K562 (cell line): Measurements from ENCODE around the gene ARHGEF40. TPM values are rescaled to one million over a fixed set of nuclear protein-coding genes. Genes with fewer than 3 reads are reported as not detected.

Experiments used
- ATAC-seq: fragments of 200-7000 bp; cut with Tn5 transposase; 3 replicates; pipeline ENCODE4 v1.9.1; 2020; ENCODE audit warnings: moderate library complexity
- BruUV-seq: library from RNA; stranded (reverse); fragments of 400-500 nt; replicated peaks from 2 replicates; lab custom pipeline; 2021; lab: Mats Ljungman, UMichigan
- CTCF ChIA-PET: fragments of 300-600 bp; formaldehyde crosslinking; extraction: SDS; loops from one replicate; lab custom pipeline; 2021; ENCODE audit warnings: low intra/inter-chr PET ratio; lab: Yijun Ruan, JAX
- POLR2A ChIA-PET: fragments of 300-600, 350-650 bp; sonication (Branson Sonifier 250); formaldehyde crosslinking; extraction: SDS; loops from one replicate; lab custom pipeline; 2021; ENCODE audit warnings: antibody characterized with exemption, inconsistent platforms; lab: Yijun Ruan, JAX
- DNase-seq, 4 experiments: peaks; one replicate each; pipeline versions ENCODE4 v3.0.0 to v3.0.0-alpha.2; 2011 to 2018; ENCODE audit warnings: low spot score in 3 of 4, mixed read lengths in 3 of 4; ENCODE audit errors: extremely low read depth in 1 of 4
- FAIRE-seq: peaks from 2 replicates; lab custom pipeline; 2011; peaks lifted over from hg19 to GRCh38; lab: Jason Lieb, UNC
- H2AFZ ChIP-seq: 2 replicates; pipeline ENCODE4 v1.6.0; 2011; ENCODE audit warnings: low read depth, low read length, control low read depth, inconsistent platforms
- H3K27ac ChIP-seq: fragments of 200-600 bp; 3 replicates; pipeline ENCODE4 v1.8.0; 2011; ENCODE audit warnings: low read depth, mild to moderate bottlenecking, control low read depth, inconsistent platforms, low read length, moderate library complexity, mixed read lengths; ENCODE audit errors: extremely low read depth
- H3K27me3 ChIP-seq, 2 experiments: fragments of 300-600 bp in 1 of 2; 2 replicates in 1 of 2; 3 replicates in 1 of 2; pipeline versions ENCODE4 v1.6.0 to v1.8.0; 2011; ENCODE audit warnings: inconsistent platforms in 2 of 2, low read length in 2 of 2, mild to moderate bottlenecking in 1 of 2, mixed read lengths in 1 of 2, moderate library complexity in 1 of 2; ENCODE audit not compliant: control insufficient read depth in 2 of 2, insufficient read depth in 2 of 2
- H3K36me3 ChIP-seq: fragments of 300-600 bp; 3 replicates; pipeline ENCODE4 v1.8.0; 2011; ENCODE audit warnings: mild to moderate bottlenecking, low read length, inconsistent platforms; ENCODE audit not compliant: control insufficient read depth, insufficient read depth
- H3K4me1 ChIP-seq, 2 experiments: fragments of 200-600 bp in 1 of 2; replicated peaks in 1 of 2; 2 replicates in 1 of 2; 3 replicates in 1 of 2; pipeline versions ENCODE4 v1.5.1 to v1.8.0; 2011; ENCODE audit warnings: inconsistent platforms in 2 of 2, low read length in 2 of 2, mild to moderate bottlenecking in 1 of 2, mixed read lengths in 1 of 2, moderate library complexity in 1 of 2; ENCODE audit not compliant: control insufficient read depth in 2 of 2, insufficient read depth in 2 of 2
- H3K4me2 ChIP-seq: 2 replicates; pipeline ENCODE4 v1.6.1; 2011; ENCODE audit warnings: low read length, control low read depth, inconsistent platforms, mixed read lengths; ENCODE audit not compliant: insufficient read depth
- H3K4me3 ChIP-seq: fragments of 200-600 bp; sonication (generic), shearing (Covaris generic); 2 replicates; pipeline ENCODE4 v1.5.1; 2016; ENCODE audit warnings: control low read depth, inconsistent platforms
- H3K79me2 ChIP-seq: fragments of 200-600 bp; 3 replicates; pipeline ENCODE4 v1.8.0; 2011; ENCODE audit warnings: low read length, inconsistent platforms; ENCODE audit not compliant: control insufficient read depth, insufficient read depth
- H3K9ac ChIP-seq, 2 experiments: 2 replicates each; pipeline versions ENCODE4 v1.6.0 to v1.6.1; 2011; ENCODE audit warnings: low read depth in 2 of 2, low read length in 2 of 2, control low read depth in 1 of 2, inconsistent platforms in 1 of 2, mild to moderate bottlenecking in 1 of 2, mixed read lengths in 1 of 2; ENCODE audit not compliant: insufficient read depth in 1 of 2
- H3K9me1 ChIP-seq: one replicate; pipeline ENCODE4 v1.6.0; 2011; ENCODE audit warnings: inconsistent platforms, mild to moderate bottlenecking, low read length, moderate library complexity; ENCODE audit not compliant: control insufficient read depth, insufficient read depth
- H3K9me3 ChIP-seq: replicated peaks from 2 replicates; pipeline ENCODE4 v1.5.1; 2011; ENCODE audit warnings: low read depth, low read length, inconsistent platforms; ENCODE audit not compliant: control insufficient read depth, insufficient read depth
- H4K20me1 ChIP-seq: replicated peaks from 2 replicates; pipeline ENCODE4 v1.6.1; 2011; ENCODE audit warnings: low read length, inconsistent platforms, mixed read lengths; ENCODE audit not compliant: control insufficient read depth, insufficient read depth
- FOXK1 ChIP-seq: sonication (generic); formaldehyde crosslinking; IDR thresholded peaks from 2 replicates; pipeline ENCODE4 v1.8.0; 2022; ENCODE audit warnings: missing genetic modification reagents, mild to moderate bottlenecking, borderline replicate concordance
- FUS ChIP-seq: fragments of 200-400 bp; formaldehyde crosslinking; optimal IDR thresholded peaks from 2 replicates; pipeline ENCODE3; 2017; ENCODE audit warnings: low read depth, low read length
- HNRNPUL1 ChIP-seq: fragments of 200-400 bp; formaldehyde crosslinking; IDR thresholded peaks from 2 replicates; pipeline ENCODE4 v1.6.1; 2017; ENCODE audit warnings: low read length
- PHTF2 ChIP-seq: fragments of 250-450 bp; sonication (Bioruptor Pico); IDR thresholded peaks from 2 replicates; pipeline ENCODE4 v1.5.0; 2021; ENCODE audit warnings: mild to moderate bottlenecking
- RHOXF2B ChIP-seq: fragments of 250-450 bp; sonication (Bioruptor Pico); conservative IDR thresholded peaks from 2 replicates; pipeline ENCODE4 v1.5.1; 2021
- SNRNP70 ChIP-seq: fragments of 200-400 bp; formaldehyde crosslinking; optimal IDR thresholded peaks from 2 replicates; pipeline ENCODE3; 2017; ENCODE audit warnings: low read depth, low read length
- SRF ChIP-seq, 2 experiments: fragments of 250-450, 450-650 bp in 1 of 2; sonication (Bioruptor Pico) in 1 of 2; sonication (generic) in 1 of 2; formaldehyde crosslinking; IDR thresholded peaks; 2 replicates each; pipeline versions ENCODE4 v1.5.0 to v1.5.1; 2020 to 2022; ENCODE audit warnings: mild to moderate bottlenecking in 1 of 2, missing genetic modification reagents in 1 of 2
- ZKSCAN1 ChIP-seq: fragments of 150-350 bp; IDR thresholded peaks from 2 replicates; pipeline ENCODE4 v1.6.1; 2016; ENCODE audit warnings: low read depth, low read length
- ZNF76 ChIP-seq: fragments of 250-450 bp; sonication (Bioruptor Pico); IDR thresholded peaks from 2 replicates; pipeline ENCODE4 v1.4.0; 2020; ENCODE audit warnings: mild to moderate bottlenecking, moderate library complexity, borderline replicate concordance
- WGBS: fragments of 100-300 bp; shearing (Covaris generic); methylation state at CpG from one replicate; pipeline ENCODE4 v1.1.6; 2016; ENCODE audit warnings: low coverage, mixed read lengths; ENCODE audit not compliant: insufficient coverage; ENCODE audit errors: missing lambda C conversion rate; 5-methylcytosine and 5-hydroxymethylcytosine counted together
- in situ Hi-C: fragments of 300-500 bp; cut with MboI; formaldehyde crosslinking; loops from 4 replicates; pipeline ENCODE4 v1.15.0; 2018; ENCODE audit warnings: inconsistent platforms, mixed read lengths
- intact Hi-C: fragments of 100-400 bp; cut with micrococcal nuclease; formaldehyde crosslinking; loops from 2 replicates; pipeline ENCODE4 v1.14.2; 2022
- polyA plus RNA-seq, 8 experiments: library from polyadenylated mRNA; depleted of rRNA in 4 of 8; stranded (reverse) in 5 of 8; unstranded in 3 of 8; fragments of >200 nt; fragmentation: Nextera tagmentation in 2 of 8; fragmentation: Illumina TruSeq in 1 of 8; extraction: Ambion mirVana in 2 of 8; extraction: Trizol in 1 of 8; gene quantifications; 2 replicates each; pipeline versions ENCODE4 v1.2.1 to v1.2.3, GENCODE V29; 2011 to 2014; ENCODE audit warnings: inconsistent platforms in 1 of 8, missing spikeins in 1 of 8
- total RNA-seq, 7 experiments: library from RNA; depleted of rRNA in 6 of 7; stranded (reverse); fragments of >200 nt in 6 of 7; fragmentation: Illumina TruSeq in 2 of 7; extraction: Trizol in 2 of 7; gene quantifications; 2 replicates each; pipeline versions ENCODE4 v1.2.1 to v1.2.3, GENCODE V29; 2011 to 2021; ENCODE audit warnings: low replicate concordance in 1 of 7
- TF ChIP-seq, protein P1 (sequence below): fragments of 450-650 bp; IDR thresholded peaks from 2 replicates; pipeline ENCODE4 v1.6.1; 2016; ENCODE audit warnings: low read depth, mild to moderate bottlenecking, moderate library complexity
- TF ChIP-seq, protein P2 (sequence below), 2 experiments: fragments of 450-650 bp; IDR thresholded peaks; 2 replicates each; pipeline ENCODE4 v1.6.1; 2016; ENCODE audit warnings: mild to moderate bottlenecking in 2 of 2, borderline replicate concordance in 1 of 2, low read depth in 1 of 2, moderate library complexity in 1 of 2

Gene ARHGEF40
- total and polyA plus RNA-seq, 9 of the 15 experiments (the other 6 are each of a cell fraction or from before 2014, with no cell fraction given), result 0.42 to 6.3 (median 3.8) TPM

DNA sequence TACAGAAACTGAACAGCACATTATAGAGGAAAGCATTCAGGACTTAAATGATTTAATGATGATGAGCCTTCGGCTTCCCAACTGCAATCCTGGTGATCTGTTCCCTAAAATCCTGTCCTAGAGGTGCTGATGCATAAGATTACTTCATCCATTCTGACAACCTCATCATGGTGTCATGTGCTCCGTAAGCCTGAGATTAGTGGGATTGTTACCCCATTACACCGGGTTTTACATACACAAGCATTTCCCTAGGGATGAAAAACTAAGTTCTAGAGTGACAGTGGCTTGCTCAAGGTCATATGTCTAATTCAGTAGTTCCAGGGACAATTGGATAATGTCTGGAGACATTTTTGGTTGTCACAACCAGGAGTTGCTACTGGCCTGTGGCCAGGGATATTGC lies 32.9 kb upstream of the ARHGEF40 start:
- Histone ChIP-seq H3K36me3 (no peaks in the 10 kb centered on the region), H3K4me2 (no peak overlapping the region), H3K4me3 (no peak overlapping the region), H2AFZ (no peak overlapping the region), H3K9ac (no peak overlapping the region), H3K27ac (no peak overlapping the region), H3K9me3 (no peaks in the 10 kb centered on the region), H4K20me1 (no peaks in the 10 kb centered on the region), H3K79me2 (no peaks in the 10 kb centered on the region), H3K27me3 (no peaks in the 10 kb centered on the region), H3K4me1 (peaks cover 0 to 10% of the 10 kb centered on the region in 2 experiments; a peak in 3 of 5 replicates), H3K9me1 (no peaks in the 10 kb centered on the region)
- ChIA-PET CTCF (no interaction called here), POLR2A (interaction anchor here (0.7 kb wide), 1 partner anchor 10 kb away, joined by 3 read pairs; no protein-coding TSS in a partner anchor)
- DNase-seq (no peak), ATAC-seq (no peak), FAIRE-seq (no peak)
- in situ Hi-C loops, result no loop called here
- WGBS, result 47% methylated on average over 3 of the region's 3 CpGs
- no TSS peak for BruUV-seq
- TF ChIP-seq FUS (no peak), SRF (CRISPR knock-in tag; IDR thresholded peaks at IDR 0.05) (no peak), SNRNP70 (no peak), PHTF2 (CRISPR knock-in tag) (no peak), HNRNPUL1 (no peak), ZNF76 (CRISPR knock-in tag) (no peak), ZKSCAN1 (no peak), RHOXF2B (CRISPR knock-in tag) (no peak), FOXK1 (CRISPR knock-in tag) (no peak)
- TF ChIP-seq, protein P1, sequence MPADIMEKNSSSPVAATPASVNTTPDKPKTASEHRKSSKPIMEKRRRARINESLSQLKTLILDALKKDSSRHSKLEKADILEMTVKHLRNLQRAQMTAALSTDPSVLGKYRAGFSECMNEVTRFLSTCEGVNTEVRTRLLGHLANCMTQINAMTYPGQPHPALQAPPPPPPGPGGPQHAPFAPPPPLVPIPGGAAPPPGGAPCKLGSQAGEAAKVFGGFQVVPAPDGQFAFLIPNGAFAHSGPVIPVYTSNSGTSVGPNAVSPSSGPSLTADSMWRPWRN, result no peak
- TF ChIP-seq, protein P2, sequence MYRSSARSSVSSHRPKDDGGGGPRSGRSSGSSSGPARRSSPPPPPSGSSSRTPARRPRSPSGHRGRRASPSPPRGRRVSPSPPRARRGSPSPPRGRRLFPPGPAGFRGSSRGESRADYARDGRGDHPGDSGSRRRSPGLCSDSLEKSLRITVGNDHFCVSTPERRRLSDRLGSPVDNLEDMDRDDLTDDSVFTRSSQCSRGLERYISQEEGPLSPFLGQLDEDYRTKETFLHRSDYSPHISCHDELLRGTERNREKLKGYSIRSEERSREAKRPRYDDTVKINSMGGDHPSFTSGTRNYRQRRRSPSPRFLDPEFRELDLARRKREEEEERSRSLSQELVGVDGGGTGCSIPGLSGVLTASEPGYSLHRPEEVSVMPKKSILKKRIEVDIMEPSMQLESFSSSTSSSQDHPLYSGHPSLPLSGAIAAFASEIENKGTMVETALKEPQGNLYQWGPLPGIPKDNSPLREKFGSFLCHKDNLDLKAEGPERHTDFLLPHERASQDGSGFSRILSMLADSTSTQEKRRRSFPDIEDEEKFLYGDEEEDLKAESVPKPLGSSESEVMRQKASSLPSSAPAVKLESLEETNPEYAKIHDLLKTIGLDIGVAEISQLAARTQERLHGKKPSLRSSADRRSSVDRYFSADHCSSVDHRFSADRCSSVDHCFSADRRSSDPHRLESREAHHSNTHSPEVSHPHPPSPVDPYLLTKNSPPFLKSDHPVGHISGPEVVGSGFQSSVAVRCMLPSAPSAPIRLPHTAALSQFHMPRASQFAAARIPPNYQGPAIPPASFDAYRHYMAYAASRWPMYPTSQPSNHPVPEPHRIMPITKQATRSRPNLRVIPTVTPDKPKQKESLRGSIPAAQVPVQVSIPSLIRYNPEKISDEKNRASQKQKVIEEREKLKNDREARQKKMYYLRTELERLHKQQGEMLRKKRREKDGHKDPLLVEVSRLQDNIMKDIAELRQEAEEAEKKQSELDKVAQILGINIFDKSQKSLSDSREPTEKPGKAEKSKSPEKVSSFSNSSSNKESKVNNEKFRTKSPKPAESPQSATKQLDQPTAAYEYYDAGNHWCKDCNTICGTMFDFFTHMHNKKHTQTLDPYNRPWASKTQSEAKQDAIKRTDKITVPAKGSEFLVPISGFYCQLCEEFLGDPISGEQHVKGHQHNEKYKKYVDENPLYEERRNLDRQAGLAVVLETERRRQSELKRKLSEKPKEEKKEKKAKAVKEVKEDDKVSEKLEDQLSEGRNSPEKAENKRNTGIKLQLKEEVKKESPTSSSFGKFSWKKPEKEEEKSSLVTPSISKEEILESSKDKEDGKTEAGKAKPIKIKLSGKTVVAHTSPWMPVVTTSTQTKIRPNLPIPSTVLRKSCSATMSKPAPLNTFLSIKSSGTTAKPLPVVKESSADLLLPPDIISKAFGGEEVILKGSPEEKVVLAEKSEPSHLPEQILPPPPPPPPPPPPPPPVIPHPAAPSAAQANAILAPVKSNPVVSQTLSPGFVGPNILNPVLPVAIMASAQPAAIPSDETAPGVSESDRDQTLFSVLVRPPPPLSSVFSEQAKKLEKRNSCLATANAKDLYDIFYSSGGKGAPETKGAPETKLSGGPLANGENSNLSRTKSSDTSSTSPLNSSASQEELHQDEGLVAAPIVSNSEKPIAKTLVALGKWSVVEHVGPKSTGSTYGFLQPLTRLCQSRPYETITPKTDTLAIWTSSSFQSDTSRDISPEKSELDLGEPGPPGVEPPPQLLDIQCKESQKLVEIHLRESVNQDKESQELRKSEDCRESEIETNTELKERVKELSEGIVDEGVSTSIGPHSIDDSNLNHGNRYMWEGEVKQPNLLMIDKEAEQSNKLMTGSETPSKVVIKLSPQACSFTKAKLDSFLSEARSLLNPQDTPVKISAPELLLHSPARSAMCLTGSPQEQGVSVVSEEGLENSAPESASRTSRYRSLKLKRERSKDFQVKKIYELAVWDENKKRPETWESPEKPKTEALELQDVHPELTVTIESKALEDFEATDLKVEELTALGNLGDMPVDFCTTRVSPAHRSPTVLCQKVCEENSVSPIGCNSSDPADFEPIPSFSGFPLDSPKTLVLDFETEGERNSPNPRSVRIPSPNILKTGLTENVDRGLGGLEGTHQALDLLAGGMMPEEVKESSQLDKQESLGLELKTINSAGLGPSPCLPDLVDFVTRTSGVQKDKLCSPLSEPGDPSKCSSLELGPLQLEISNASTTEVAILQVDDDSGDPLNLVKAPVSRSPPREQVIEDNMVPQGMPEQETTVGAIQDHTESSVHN (IDR thresholded peaks at IDR 0.05; ENCODE audit: borderline replicate concordance in 1 of 2, low read depth in 1 of 2), result no peak
- intact Hi-C loops, result loop anchor here (5.0 kb wide), 1 partner anchor 340 kb away; no protein-coding TSS in a partner anchor
